ENCODE results near the gene FAM222B.
"Not testable (repeated sequence)": the region's sequence is repeated elsewhere in the genome, so short reads cannot be mapped to it uniquely, and the experiment has no call there.

Gene FAM222B

DNA sequence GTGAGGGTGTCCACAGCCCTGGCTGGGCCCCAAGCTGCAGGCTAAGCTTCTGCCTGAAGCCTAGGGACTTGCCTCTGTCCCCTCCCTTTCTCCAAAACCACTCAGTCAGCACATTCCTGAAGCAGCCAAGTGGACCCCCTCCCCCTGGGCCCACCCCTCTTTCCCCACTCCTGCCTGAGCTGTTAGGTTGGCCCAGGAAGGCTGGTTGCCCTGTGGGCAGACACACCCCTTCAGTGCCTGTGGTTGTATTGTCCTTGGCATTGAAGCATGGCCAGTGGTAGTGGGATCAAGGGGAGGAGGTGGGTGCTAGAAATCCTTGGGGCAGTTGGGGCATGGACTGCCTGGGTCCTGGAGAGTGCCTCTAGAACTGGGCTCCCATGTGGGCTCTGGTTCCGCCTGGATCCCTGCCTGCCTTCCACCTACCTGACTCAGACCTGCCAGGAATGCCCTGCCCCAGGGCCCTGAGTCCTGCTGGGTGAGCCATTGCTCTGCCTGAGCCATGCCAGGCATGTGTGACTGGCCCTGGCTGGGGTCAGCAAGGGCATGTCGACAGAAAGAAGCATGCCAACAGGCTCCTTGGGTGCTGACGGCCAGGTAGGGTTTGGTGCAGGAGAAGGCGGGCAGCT, 96.7 kb downstream of the FAM222B start:
- DNase-seq (ENCODE audit: low read depth): no peak

DNA sequence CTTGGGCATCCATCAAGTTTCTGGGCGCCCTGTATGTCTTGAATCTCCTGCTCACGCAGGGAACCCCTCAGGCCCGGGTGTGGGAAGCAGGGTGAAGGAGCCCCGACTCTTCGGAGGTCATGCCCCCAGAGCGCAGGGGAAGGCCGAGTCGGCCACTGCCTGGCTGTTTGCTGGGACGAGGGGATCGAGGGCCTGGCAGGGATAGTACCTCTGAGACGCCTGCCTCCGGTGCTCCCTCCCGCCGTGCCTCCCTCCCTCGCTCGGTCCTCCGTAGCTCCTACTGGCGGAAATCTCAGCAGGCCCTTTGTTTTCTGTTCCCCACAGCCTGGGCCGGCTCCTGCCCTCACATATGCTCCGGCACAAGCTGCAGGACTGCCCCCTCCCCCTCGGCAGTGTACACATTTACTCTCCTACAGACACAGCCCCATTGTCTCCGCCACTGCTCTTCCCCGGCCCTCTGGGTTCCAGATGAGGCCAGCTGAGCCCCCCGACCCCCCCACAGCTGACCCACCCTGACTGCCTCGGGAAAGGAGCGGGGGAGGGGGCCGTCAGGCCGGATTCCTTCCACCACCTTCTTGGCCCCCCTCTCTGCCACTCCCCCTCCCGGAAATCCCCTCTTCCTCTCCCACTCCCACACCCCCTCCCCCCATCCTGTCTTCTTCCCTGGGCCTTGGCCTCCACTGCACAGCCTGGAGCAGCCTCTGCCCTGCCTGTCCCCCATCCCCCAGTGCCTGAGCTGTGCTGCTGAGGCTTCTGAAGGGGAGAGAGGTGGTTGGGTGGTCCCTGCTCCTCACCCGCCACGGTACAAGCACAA, 97.4 kb downstream of the FAM222B start:
- DNase-seq (ENCODE audit: low read depth): no peak

DNA sequence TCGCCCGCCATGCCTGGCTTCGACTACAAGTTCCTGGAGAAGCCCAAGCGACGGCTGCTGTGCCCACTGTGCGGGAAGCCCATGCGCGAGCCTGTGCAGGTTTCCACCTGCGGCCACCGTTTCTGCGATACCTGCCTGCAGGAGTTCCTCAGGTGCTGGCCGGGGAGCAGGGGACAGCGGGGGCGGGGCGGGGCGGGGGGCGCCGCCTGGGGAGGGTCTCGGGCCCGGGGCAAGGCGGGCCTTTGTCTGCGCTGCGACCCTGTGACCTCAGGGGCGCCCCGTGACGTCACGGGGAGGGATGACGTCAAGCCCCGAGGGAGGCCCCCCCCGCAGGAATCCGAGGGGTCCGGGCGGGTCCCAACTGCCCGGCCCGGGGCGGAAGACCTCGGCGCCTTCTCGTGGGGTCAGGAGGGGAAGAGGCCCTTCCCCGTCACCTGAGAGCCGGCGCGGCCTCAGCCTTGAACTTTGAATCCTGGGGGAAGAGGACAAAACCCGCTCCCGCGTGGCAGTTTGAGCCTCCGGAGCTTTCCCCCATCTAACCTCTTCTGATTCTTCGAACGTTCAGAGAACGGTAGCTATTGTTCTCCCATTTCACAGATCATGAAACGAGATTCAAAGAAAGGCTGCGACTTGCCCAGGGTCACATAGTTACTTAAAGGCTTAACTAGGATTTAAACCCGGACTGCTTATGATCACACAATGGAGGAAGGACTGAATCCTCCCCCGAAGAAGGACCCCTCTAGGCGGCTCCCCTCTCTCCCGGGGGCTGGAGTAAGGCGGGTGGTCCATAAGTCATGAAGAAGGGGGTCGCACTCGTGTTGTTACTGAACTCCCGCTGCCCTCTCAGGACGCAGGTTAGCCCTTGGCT, 98.3 kb downstream of the FAM222B start:
- DNase-seq (ENCODE audit: low read depth): no peak

DNA sequence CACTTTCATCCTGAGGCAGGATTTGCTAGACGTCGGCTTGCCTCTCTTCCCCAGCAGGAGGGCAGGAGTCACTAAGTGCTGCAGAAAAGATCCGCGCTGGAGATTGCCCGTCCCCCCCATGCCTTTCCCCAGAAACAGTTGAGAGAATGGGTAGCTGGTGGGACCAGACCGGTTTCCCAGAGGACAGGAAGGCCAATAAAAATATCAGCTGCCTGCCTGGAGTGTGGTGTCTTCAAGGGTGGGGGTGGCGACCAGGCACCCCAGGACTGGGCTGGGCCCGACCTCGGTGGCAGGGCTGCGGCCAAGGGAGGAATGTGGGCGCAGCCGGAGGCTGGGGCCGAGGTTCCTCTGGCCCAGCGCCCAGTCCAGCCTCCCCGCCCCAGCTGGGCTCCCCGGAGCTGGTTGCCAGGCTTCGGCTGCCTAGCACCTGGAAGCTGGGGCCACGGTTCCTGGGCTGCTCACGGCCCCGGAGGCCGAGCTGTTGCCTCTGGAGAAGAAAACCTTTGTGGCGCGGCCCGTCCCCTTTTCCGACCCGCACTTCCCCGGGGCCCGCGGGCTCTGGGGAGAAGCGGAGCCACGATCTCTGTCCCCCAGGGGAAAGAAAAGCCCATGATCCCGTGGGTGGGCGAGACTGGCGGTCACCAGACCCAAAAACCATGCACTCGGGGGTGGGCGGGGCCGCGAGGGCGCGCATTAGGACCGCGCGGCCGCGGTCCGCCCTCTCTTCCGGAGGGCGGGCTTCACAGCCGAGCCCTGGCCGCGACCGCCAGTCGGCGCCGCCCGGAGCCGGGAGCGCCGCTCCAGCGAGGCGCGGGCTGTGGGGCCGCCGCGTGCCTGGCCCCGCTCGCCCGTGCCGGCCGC, 99.1 kb downstream of the FAM222B start, which contains the start of gene TRAF4:
TRAF4 (plus strand) TSS at position 769 of the 861 bp plus-strand sequence. CDS start 102 bp downstream, outside the sequence.
- peak; percentile 78 for DNase-seq (ENCODE audit: low read depth)

DNA sequence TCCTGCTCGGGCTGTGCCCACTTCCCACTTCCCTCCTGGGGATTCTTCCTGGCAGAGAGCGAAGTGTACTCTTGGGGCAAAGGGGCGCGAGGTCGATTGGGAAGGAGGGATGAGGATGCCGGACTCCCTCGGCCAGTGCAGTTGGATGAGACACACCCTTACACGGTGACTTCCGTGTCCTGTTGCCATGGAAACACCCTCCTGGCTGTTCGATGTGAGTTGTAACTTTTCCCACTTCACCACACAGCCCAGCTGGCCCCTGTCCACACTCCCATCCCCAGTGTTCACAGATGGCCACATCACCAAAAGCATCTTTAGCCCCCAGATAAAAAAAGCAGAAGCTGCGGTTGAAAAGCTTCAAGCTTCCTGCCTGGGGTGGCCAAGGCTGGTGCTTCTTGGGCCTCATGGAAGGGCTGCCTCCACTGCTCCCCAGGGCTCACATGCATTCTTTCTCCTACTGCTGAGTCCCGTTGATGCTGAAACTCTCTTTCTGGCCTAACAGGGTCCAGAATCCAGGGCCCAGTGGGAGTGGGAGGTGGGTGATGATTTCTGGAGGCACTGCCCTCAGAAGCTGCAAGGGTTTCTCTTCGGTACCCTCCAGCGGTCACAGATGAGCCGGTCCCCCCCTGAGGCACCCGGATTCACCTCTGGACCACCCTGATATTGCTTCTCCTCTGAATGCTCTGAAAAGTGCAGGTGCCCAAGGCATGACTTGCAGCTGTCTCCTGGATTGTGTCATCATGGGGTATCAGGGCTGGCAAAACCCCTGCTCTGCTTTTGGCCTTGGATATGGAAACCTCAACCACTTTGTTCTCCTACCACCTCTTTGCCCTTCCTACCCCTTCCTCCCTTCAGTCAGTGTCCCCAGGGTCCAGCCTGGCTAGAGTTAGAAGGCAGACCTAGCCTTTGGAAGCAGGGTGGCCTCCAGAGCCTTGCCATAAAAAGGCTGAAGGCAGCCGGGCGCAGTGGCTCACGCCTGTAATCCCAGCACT, 100.9 kb downstream of the FAM222B start:
- DNase-seq (ENCODE audit: low read depth): no peak

DNA sequence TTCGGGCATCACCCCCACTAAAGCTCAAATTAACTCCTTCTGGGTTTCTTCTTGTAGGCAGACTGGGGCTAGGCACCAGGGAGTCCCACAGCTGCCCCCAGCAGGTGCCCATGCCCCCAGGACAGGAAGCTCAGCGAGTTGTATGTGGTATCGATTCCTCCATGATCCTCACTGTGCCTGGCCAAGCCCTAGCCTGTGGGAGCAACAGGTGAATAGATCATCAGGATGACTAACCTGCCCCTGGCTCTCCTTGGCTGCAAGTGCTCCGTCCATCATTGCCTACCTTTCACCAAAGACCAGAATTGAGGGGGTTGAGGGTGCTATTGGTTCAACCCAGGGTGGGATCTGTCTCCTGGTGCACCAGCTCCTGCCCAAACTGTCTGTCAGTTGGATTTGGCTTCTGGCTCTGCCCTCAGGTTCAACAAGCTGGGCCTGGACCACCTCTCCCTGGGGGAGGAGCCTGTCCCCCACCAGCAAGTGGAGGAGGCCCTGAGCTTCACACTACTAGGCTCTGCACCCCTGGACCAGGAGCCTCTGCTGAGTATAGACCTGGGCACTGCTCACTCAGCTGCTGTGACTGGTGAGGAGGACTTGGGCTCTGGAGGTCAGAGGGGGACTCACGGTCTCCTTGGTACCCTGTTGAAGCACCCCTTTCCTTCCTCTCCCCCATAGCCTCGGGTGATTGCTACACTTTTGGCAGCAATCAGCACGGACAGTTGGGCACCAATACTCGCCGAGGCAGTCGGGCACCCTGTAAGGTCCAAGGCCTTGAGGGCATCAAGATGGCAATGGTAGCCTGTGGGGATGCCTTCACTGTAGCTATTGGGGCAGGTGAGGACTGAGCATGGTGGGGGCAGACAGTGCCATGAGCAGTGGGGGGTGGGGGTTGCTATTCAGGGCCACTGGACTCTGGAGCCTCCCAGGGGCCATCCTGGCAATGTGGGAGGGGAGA, 101.9 kb downstream of the FAM222B start:
- DNase-seq (ENCODE audit: low read depth): no peak

DNA sequence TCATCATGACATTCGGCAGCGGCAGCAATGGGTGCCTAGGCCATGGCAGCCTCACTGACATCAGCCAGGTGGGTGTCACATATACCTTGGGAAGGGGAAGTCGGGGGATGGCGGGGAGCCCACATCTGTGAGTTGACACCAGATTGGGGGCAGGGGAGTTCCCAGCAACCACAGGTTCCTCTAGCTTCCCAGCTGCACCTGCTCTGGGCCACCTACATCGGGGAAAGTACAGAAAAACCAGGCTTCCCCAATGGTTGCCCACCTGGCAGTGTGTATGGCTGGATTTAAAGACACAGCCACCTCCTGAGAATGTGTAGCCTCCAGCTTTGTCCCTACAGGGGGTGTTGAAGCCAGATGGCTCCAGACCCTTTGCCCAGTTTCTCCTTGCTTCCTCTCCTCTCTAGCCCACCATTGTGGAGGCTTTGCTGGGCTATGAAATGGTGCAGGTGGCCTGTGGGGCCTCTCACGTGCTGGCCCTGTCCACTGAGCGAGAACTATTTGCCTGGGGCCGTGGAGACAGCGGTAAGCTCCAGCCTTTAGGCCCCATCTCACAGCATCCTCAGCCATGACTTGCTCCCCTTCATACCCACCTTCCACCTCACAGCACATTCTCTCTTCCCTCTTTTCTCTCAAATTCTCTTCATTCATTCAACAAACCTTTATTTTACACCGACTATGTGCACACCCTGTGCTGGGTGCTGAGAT, 103.8 kb downstream of the FAM222B start:
- DNase-seq (ENCODE audit: low read depth): no peak

DNA sequence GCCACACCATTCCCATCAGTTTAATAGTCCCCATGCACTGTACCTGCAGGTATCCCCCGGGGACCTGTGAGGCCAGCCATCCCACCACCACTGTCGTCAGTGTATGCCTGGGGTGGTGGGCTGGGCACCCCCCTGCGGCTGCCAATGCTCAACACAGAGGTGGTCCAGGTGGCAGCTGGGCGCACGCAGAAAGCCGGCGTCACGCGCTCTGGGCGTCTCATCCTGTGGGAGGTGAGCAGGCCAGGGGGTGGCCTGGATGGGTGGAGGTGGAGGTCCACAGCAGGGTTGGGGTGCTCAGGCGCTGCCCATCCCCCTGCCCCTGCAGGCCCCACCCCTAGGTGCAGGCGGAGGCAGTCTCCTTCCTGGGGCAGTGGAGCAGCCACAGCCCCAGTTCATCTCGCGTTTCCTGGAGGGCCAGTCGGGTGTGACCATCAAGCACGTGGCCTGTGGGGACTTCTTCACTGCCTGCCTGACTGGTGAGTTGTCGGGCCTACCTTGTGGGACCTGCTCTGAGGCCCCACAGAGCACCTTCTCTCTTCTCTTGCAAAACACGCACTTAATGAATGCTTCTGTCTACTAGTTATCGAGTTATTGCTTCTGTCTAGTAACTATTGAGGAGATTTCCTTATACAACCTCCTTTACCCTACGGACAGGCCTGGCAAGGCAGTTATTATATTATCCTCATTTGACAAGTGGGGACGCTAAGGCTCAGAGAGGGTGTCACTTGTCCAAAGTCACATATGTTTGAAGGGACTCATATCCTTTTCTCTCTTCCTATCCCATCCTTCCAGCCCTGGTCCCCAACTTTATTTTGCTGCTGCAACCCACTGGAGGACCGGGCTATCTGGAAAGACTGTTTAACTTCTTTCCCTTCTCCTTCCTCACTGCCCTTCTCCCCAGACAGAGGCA, 104.6 kb downstream of the FAM222B start:
- DNase-seq (ENCODE audit: low read depth): no peak

DNA sequence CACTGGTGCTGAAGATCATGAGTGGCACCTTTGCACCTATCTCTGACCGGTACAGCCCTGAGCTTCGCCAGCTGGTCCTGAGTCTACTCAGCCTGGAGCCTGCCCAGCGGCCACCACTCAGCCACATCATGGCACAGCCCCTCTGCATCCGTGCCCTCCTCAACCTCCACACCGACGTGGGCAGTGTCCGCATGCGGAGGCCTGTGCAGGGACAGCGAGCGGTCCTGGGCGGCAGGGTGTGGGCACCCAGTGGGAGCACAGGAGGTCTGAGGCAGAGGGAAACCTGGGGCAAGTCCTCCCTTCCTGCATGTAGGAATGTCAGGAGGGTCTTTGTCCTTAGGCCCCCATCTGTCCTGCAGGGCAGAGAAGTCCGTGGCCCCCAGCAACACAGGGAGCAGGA, 105.3 kb downstream of the FAM222B start:
- DNase-seq (ENCODE audit: low read depth): no peak

DNA sequence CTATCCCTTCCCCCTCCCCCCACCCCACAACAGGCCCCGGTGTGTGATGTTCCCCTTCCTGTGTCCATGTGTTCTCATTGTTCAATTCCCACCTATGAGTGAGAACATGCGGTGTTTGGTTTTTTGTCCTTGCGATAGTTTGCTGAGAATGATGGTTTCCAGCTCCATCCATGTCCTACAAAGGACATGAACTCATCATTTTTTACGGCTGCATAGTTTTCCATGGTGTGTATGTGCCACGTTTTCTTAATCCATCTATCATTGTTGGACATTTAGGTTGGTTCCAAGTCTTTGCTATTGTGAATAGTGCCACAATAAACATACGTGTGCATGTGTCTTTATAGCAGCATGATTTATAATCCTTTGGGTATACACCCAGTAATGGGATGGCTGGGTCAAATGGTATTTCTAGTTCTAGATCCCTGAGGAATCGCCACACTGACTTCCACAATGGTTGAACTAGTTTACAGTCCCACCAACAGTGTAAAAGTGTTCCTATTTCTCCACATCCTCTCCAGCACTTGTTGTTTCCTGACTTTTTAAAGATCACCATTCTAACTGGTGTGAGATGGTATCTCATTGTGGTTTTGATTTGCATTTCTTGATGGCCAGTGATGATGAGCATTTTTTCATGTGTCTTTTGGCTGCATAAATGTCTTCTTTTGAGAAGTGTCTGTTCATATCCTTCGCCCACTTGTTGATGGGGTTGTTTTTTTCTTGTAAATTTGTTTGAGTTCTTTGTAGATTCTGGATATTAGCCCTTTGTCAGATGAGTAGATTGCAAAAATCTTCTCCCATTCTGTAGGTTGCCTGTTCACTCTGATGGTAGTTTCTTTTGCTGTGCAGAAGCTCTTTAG, 106.4 kb downstream of the FAM222B start:
- not testable (repeated sequence) for DNase-seq (ENCODE audit: low read depth)

DNA sequence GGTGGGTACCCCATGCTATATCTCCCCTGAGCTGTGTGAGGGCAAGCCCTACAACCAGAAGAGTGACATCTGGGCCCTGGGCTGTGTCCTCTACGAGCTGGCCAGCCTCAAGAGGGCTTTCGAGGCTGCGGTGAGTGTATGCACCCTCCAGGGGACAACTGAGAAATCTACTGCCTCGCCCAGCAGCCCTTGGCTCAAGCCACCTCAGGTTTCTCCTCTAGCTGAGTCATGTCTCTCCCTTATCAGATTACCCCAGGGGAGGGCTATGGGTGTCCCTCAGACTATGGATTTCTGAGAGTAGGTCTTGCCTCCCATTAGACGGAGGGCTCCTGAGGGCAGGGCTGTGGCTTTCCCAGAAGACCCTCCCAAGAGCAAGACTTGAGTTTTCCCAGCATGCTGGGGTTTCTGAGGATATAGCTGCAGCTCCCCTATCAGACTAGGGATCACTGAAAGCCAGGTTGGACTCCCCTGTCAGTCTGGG, 107.3 kb downstream of the FAM222B start:
- DNase-seq (ENCODE audit: low read depth): no peak

DNA sequence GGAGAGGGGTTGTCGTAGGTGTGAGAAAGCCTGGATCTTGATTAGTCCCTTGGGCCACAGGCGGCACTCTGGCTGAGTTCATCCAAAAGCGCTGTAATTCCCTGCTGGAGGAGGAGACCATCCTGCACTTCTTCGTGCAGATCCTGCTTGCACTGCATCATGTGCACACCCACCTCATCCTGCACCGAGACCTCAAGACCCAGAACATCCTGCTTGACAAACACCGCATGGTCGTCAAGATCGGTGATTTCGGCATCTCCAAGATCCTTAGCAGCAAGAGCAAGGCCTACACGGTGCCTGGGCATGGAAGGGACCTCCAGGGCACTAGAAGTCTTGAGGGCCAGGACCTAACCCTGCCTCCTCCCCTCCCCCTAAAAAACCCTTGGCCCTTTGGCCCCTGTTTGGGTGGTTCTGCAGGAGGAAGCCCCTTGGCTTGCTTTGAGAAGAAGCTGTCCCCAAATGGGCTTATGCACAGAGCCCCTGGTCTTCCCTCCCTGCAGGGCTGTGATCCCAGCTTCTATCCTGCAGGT, 107.8 kb downstream of the FAM222B start:
- DNase-seq (ENCODE audit: low read depth): no peak

DNA sequence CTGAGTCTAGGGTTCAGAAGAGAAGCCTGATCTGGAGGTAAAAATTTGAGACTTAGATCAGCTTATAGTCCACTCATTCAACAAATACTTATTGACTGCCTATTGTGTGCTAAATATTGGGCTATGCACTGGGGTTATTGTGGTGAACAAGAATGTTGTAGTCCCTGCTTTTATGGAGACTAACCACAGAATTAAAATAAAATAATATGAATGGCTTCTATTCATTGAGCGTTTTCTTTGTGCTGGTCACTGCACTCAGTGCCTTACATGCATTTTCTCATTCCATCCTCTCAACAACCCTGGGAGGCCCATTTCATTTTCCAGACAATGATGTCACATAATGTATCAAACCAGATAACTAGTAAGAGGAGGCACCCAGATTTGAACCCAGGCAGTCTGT, 109.2 kb downstream of the FAM222B start:
- DNase-seq (ENCODE audit: low read depth): no peak

DNA sequence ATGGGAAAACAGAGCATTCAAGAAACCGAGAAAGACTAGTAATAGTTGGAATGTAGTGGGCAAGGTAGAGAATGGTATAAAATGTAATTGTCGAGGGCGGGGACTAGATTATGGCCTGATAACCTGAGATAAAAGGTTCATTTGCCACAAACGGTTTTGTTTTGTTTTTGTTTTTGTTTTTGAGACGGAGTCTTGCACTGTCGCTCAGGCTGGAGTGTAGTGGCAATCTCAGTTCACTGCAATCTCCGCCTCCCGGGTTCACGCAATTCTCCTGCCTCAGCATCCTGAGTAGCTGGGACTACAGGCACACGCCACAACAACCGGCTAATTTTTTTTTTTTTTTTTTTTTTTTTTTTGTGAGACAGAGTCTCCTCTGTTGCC, 112.7 kb downstream of the FAM222B start:
- DNase-seq (ENCODE audit: low read depth): no peak

DNA sequence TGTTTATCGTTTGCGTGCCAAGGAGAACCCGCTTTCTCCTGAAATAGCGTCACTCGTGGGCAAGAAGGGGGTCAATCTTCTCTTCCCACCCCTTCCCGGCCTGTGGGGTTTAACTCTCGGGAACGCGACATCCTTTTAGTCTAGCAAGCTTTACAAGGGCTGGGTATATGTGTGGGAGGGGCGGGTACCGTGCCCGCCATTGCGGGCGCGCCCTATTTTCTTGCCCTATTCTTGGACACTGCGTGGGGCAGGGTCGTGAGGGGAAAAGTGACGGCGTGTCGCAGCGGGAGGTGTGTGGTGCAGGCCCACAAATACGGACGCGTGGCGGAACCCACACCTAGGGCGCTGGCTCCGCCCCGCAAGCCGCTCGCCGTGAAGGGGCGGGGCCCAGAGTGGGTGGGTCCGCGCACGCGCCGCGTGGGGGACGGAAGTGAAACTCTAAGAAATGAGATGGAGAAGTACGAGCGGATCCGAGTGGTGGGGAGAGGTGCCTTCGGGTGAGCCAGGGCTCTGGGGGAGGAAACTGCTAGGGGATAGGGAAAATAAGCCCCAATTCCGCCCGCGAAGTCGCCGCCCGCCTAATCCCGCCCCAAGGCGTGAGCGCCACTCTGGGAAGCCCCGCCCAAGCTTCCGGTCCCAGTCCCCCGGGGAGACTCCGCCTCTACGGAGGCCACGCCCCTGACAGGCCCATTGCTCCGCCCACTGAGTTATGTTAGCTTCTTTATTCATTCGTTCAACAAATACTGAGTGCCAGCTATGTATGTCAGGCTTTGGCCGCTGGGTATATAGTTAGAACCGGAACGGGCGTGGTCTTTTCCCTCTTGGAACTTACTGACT, 114.0 kb downstream of the FAM222B start, which contains the start of gene NEK8:
NEK8 (plus strand) TSS at position 425 of the 837 bp plus-strand sequence; CDS start at position 451, 26 bp downstream.
- DNase-seq (ENCODE audit: low read depth): peak; percentile 73
